ENCODE data around the gene CHAF1A. TPM values are rescaled to one million over a fixed set of nuclear protein-coding genes. Genes with fewer than 3 reads are reported as not detected.

Gene CHAF1A
- total and polyA plus RNA-seq, 2 experiments from 2014 or later = 113 to 125 TPM

DNA sequence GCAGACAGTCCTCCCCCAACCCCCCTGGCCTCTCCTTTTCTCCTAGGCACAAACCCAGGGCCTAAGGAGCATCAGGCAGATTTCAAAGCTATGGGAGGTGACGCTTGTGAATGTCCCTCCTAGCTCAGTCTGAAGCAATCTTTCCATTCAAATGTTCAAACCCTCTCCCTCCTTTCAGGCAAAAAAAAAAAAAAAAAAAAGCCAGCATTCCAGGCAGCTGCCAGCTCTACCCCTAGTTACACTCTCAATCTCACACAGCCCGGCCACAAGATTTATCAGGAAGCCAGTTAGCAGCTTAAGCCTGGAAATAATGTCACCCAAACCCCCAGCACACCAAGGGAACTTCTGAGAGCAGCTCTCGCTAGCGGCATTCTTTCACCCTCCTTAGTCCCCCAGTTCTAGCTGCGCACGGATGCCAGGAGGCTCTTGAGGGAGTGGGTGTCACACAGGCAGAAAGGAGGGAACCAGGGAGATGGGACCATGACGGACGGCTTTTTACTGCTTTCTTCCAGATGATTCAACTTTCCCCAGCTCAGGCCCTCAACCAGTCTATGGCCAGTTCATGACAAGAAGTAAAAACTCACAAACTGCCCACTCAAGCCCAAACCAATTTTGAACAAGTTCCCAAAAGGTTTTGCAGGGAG lies 8.4 kb upstream of the CHAF1A start:
- no peak overlapping the region for H3K4me3 ChIP-seq
- TF ChIP-seq EZH2 (IDR thresholded peaks at IDR 0.05; ENCODE audit: low read depth, unreplicated experiment) (no peak), ZNF114 (CRISPR knock-in tag; IDR thresholded peaks at IDR 0.05) (no peak), CREB1 (CRISPR knock-in tag; IDR thresholded peaks at IDR 0.05; ENCODE audit: low read depth) (no peak), STAT1 (IDR thresholded peaks at IDR 0.05; ENCODE audit: unreplicated experiment) (no peak), NANOG (IDR thresholded peaks at IDR 0.05; ENCODE audit: borderline replicate concordance) (no peak), EZH2phosphoT487 (IDR thresholded peaks at IDR 0.05; ENCODE audit: unreplicated experiment) (no peak), JUNB (IDR thresholded peaks at IDR 0.05; ENCODE audit: unreplicated experiment) (no peak), POLR2AphosphoS5 (IDR thresholded peaks at IDR 0.05; ENCODE audit: low read depth) (no peak), ZNF331 (CRISPR knock-in tag; IDR thresholded peaks at IDR 0.05; ENCODE audit: low read depth) (no peak)
- TF ChIP-seq, protein P1, sequence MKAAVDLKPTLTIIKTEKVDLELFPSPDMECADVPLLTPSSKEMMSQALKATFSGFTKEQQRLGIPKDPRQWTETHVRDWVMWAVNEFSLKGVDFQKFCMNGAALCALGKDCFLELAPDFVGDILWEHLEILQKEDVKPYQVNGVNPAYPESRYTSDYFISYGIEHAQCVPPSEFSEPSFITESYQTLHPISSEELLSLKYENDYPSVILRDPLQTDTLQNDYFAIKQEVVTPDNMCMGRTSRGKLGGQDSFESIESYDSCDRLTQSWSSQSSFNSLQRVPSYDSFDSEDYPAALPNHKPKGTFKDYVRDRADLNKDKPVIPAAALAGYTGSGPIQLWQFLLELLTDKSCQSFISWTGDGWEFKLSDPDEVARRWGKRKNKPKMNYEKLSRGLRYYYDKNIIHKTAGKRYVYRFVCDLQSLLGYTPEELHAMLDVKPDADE (IDR thresholded peaks at IDR 0.05) = no peak
- TF ChIP-seq, protein P2, sequence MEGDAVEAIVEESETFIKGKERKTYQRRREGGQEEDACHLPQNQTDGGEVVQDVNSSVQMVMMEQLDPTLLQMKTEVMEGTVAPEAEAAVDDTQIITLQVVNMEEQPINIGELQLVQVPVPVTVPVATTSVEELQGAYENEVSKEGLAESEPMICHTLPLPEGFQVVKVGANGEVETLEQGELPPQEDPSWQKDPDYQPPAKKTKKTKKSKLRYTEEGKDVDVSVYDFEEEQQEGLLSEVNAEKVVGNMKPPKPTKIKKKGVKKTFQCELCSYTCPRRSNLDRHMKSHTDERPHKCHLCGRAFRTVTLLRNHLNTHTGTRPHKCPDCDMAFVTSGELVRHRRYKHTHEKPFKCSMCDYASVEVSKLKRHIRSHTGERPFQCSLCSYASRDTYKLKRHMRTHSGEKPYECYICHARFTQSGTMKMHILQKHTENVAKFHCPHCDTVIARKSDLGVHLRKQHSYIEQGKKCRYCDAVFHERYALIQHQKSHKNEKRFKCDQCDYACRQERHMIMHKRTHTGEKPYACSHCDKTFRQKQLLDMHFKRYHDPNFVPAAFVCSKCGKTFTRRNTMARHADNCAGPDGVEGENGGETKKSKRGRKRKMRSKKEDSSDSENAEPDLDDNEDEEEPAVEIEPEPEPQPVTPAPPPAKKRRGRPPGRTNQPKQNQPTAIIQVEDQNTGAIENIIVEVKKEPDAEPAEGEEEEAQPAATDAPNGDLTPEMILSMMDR (conservative IDR thresholded peaks at IDR 0.05; ENCODE audit: low read depth in 2 of 2) = no peak
- TF ChIP-seq, protein P3, sequence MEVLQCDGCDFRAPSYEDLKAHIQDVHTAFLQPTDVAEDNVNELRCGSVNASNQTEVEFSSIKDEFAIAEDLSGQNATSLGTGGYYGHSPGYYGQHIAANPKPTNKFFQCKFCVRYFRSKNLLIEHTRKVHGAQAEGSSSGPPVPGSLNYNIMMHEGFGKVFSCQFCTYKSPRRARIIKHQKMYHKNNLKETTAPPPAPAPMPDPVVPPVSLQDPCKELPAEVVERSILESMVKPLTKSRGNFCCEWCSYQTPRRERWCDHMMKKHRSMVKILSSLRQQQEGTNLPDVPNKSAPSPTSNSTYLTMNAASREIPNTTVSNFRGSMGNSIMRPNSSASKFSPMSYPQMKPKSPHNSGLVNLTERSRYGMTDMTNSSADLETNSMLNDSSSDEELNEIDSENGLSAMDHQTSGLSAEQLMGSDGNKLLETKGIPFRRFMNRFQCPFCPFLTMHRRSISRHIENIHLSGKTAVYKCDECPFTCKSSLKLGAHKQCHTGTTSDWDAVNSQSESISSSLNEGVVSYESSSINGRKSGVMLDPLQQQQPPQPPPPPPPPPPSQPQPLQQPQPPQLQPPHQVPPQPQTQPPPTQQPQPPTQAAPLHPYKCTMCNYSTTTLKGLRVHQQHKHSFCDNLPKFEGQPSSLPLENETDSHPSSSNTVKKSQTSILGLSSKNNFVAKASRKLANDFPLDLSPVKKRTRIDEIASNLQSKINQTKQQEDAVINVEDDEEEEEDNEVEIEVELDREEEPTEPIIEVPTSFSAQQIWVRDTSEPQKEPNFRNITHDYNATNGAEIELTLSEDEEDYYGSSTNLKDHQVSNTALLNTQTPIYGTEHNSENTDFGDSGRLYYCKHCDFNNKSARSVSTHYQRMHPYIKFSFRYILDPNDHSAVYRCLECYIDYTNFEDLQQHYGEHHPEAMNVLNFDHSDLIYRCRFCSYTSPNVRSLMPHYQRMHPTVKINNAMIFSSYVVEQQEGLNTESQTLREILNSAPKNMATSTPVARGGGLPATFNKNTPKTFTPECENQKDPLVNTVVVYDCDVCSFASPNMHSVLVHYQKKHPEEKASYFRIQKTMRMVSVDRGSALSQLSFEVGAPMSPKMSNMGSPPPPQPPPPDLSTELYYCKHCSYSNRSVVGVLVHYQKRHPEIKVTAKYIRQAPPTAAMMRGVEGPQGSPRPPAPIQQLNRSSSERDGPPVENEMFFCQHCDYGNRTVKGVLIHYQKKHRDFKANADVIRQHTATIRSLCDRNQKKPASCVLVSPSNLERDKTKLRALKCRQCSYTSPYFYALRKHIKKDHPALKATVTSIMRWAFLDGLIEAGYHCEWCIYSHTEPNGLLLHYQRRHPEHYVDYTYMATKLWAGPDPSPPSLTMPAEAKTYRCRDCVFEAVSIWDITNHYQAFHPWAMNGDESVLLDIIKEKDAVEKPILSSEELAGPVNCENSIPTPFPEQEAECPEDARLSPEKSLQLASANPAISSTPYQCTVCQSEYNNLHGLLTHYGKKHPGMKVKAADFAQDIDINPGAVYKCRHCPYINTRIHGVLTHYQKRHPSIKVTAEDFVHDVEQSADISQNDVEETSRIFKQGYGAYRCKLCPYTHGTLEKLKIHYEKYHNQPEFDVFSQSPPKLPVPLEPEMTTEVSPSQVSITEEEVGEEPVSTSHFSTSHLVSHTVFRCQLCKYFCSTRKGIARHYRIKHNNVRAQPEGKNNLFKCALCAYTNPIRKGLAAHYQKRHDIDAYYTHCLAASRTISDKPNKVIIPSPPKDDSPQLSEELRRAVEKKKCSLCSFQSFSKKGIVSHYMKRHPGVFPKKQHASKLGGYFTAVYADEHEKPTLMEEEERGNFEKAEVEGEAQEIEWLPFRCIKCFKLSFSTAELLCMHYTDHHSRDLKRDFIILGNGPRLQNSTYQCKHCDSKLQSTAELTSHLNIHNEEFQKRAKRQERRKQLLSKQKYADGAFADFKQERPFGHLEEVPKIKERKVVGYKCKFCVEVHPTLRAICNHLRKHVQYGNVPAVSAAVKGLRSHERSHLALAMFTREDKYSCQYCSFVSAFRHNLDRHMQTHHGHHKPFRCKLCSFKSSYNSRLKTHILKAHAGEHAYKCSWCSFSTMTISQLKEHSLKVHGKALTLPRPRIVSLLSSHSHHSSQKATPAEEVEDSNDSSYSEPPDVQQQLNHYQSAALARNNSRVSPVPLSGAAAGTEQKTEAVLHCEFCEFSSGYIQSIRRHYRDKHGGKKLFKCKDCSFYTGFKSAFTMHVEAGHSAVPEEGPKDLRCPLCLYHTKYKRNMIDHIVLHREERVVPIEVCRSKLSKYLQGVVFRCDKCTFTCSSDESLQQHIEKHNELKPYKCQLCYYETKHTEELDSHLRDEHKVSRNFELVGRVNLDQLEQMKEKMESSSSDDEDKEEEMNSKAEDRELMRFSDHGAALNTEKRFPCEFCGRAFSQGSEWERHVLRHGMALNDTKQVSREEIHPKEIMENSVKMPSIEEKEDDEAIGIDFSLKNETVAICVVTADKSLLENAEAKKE (CRISPR knock-in tag; IDR thresholded peaks at IDR 0.05) = no peak
- TF ChIP-seq, protein P4, sequence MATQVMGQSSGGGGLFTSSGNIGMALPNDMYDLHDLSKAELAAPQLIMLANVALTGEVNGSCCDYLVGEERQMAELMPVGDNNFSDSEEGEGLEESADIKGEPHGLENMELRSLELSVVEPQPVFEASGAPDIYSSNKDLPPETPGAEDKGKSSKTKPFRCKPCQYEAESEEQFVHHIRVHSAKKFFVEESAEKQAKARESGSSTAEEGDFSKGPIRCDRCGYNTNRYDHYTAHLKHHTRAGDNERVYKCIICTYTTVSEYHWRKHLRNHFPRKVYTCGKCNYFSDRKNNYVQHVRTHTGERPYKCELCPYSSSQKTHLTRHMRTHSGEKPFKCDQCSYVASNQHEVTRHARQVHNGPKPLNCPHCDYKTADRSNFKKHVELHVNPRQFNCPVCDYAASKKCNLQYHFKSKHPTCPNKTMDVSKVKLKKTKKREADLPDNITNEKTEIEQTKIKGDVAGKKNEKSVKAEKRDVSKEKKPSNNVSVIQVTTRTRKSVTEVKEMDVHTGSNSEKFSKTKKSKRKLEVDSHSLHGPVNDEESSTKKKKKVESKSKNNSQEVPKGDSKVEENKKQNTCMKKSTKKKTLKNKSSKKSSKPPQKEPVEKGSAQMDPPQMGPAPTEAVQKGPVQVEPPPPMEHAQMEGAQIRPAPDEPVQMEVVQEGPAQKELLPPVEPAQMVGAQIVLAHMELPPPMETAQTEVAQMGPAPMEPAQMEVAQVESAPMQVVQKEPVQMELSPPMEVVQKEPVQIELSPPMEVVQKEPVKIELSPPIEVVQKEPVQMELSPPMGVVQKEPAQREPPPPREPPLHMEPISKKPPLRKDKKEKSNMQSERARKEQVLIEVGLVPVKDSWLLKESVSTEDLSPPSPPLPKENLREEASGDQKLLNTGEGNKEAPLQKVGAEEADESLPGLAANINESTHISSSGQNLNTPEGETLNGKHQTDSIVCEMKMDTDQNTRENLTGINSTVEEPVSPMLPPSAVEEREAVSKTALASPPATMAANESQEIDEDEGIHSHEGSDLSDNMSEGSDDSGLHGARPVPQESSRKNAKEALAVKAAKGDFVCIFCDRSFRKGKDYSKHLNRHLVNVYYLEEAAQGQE (IDR thresholded peaks at IDR 0.05; ENCODE audit: unreplicated experiment) = no peak
- peaks cover 25% of the 10 kb centered on the region for H3K36me3 Mint-ChIP-seq (ENCODE audit: low read depth)
- peaks cover 97% of the 10 kb centered on the region for H3K79me2 ChIP-seq (replicated peaks; ENCODE audit: insufficient read depth)
- peaks cover 10% of the 10 kb centered on the region; the same call in 1 of the 2 replicates for H3F3A ChIP-seq (replicated peaks; ENCODE audit: low read depth)
- peak overlapping the region; percentile 8 for H3K27ac Mint-ChIP-seq
- no peaks in the 10 kb centered on the region for H3K9me2 ChIP-seq (ENCODE audit: insufficient read depth)
- no peaks in the 10 kb centered on the region for H3K27me3 ChIP-seq (ENCODE audit: insufficient read depth)
- no peaks in the 10 kb centered on the region for H3K9me3 Mint-ChIP-seq
- peaks cover 91% of the 10 kb centered on the region for H4K20me1 ChIP-seq (replicated peaks; ENCODE audit: insufficient read depth)
- ATAC-seq = no peak
- H2AFZ ChIP-seq = no peak overlapping the region
- H3K36me3 ChIP-seq (ENCODE audit: insufficient read depth) = peaks cover 17% of the 10 kb centered on the region; the same call in 1 of the 2 replicates
- H3K4me2 ChIP-seq = 0 out of 2 replicates have a peak overlapping the region, but pooled peaks have one; percentile 14
- peak overlapping the region; percentile 63; the same call in 1 of the 2 replicates for H3K27ac ChIP-seq (ENCODE audit: low read depth)
- H3K4me1 Mint-ChIP-seq = peaks cover 55% of the 10 kb centered on the region
- H3K4me1 ChIP-seq (ENCODE audit: insufficient read depth) = peaks cover 29% of the 10 kb centered on the region
- no peak overlapping the region; the same call in 2 of the 3 replicates for H3K4me3 Mint-ChIP-seq
- H3K27me3 Mint-ChIP-seq (ENCODE audit: insufficient read depth, low read depth, poor library complexity) = peaks cover 17% of the 10 kb centered on the region
- DNase-seq (ENCODE audit: low spot score) = no peak

Data from GM23338 (cell line).